ENCODE measurements around the gene CYP24A1.

CYP24A1 gene

DNA sequence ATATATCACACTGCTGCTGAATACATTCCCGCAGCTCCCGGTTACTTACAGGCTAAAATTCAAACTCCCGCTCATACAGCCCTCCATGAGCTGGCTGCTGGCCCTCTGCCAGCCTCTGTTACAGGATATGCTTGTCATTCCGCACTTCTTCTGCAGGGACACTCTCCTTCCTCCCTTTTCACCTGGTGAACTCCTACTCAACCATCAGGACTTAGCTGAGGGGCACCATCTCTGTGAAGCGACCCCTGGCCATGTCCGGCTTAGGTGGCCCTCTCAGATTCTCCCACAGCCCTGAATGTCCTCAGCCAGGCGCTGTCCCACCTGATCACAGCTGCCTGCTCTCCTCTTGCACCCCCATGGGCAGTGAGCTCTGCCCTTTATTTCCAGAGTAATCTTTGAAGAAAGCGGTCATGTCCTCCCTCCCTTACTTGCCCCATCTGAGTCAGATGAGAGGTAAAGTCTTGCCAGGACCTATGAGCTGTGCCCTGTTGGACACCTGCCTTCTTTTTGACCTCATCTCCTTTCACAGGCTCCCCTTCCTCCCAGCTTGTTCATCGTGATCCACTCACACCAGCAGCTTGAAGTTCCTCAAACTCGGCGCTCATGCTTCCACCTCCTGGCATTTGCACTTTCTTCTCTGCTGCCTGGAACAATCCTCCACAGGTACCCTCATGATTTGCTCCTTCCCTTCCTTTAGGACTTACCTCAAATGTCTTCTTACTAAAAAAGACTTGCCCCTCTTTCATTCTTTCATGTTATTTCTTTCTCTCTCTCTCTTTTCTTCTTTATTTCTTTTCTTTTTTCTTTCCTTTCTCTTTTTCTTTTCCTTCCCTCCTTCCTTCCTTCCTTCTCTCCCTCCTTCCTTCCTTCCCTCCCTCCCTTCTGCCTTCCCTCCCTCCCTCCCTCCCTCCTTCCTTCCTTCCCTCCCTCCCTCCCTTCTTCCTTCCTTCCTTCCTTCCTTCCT is 5.6 kb downstream of the CYP24A1 start:
- no peak overlapping the region for H3K27ac ChIP-seq
- TF ChIP-seq, protein P1, sequence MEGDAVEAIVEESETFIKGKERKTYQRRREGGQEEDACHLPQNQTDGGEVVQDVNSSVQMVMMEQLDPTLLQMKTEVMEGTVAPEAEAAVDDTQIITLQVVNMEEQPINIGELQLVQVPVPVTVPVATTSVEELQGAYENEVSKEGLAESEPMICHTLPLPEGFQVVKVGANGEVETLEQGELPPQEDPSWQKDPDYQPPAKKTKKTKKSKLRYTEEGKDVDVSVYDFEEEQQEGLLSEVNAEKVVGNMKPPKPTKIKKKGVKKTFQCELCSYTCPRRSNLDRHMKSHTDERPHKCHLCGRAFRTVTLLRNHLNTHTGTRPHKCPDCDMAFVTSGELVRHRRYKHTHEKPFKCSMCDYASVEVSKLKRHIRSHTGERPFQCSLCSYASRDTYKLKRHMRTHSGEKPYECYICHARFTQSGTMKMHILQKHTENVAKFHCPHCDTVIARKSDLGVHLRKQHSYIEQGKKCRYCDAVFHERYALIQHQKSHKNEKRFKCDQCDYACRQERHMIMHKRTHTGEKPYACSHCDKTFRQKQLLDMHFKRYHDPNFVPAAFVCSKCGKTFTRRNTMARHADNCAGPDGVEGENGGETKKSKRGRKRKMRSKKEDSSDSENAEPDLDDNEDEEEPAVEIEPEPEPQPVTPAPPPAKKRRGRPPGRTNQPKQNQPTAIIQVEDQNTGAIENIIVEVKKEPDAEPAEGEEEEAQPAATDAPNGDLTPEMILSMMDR (conservative IDR thresholded peaks at IDR 0.05), result no peak
- no peak for TF ChIP-seq ZFX (IDR thresholded peaks at IDR 0.05)

DNA sequence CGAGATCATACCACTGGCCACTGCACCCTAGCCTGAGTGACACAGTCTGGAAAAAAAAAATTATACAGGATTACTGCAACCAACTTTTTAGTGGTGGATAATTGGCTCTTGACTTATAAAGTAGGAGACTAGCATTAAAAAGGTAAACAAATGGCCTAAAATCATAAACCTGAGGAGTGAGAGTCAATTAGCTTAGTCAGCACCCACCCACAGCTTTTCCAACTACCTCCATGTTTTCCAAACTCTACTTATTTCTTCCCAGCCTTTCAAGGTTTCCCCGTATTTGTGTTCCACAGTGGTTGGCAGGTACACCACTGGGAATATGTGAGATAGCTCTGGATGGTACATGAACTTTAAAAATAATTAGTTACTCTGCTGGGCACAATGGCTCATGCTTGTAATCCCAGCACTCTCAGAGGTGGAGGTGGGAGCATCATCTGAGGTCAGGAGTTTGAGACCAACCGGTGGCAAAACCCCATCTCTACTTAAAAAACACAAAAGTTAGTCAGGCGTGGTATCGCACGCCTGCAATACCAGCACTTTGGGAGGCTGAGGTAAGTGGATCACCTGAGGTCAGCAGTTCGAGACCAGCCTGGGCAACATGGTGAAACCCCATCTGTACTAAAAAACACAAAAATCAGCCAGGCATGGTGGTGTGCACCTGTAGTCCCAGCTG is 6.7 kb downstream of the CYP24A1 start:
- H3K27ac ChIP-seq, result no peak overlapping the region
- TF ChIP-seq, protein P1 (conservative IDR thresholded peaks at IDR 0.05), result no peak
- no peak for TF ChIP-seq ZFX (IDR thresholded peaks at IDR 0.05)

DNA sequence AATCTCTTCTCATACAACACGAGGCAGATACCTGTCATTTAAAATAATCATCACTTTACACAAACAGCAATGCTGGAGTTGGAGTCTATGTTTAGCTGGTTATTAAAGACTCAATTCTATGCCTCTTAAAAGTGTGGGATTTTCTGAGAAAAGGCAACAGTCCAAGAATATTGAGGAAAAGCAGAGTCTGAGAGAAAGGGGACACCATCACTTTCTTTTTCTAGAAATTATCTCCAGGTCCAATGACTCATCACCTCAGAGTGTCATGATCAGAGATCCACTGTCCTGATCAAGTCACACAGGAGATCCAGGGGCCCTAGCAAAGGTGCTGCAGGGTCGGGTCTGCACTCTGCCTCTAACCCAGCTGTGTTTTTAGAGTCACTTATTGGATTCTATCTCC is 8.0 kb downstream of the CYP24A1 start:
- no peak overlapping the region for H3K27ac ChIP-seq
- no peak for TF ChIP-seq ZFX (IDR thresholded peaks at IDR 0.05)
- TF ChIP-seq, protein P1 (conservative IDR thresholded peaks at IDR 0.05), result no peak

GRCh38 chr20:54165014-54165413 is 8.8 kb downstream of the CYP24A1 start:
- no peak overlapping the region for H3K27ac ChIP-seq
- TF ChIP-seq, protein P1 (conservative IDR thresholded peaks at IDR 0.05), result no peak
- TF ChIP-seq ZFX (IDR thresholded peaks at IDR 0.05), result no peak

- TF ChIP-seq ZFX (IDR thresholded peaks at IDR 0.05), result no peak
- TF ChIP-seq, protein P1 (conservative IDR thresholded peaks at IDR 0.05), result no peak
- no peak overlapping the region for H3K27ac ChIP-seq
These were observed 10.4 kb downstream of the CYP24A1 start for GRCh38 chr20:54163402-54163801.

DNA sequence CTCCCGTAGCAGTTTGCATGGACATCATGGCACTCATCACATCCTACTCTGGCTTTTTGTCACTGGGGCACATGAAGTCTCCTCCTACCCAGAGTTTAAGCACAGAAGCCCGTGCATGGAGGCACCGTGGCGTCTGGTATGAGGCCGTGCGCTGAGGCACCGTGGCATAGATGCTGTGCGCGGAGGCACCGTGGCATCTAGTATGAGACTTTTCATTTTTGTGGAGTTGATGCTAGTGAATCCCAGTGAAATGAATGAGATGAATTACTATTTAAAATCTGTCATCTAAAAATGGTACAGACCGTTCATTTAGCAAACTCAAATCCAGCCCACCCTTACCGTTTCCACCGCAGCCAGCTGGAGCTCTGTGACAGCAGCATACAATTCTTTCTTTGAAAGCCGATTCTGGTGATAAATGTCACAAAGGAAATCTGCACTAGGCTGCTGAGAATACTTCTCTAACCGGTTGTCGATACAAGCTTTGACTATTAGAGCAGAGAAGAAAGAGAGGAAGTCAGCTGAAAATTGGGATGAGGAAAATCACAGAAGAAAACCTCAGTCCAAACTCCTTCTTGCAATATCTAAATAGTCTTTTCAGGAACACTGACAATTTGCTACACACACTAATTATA is 11.3 kb downstream of the CYP24A1 start:
- H3K27ac ChIP-seq, result no peak overlapping the region
- TF ChIP-seq ZFX (IDR thresholded peaks at IDR 0.05), result no peak
- TF ChIP-seq, protein P1 (conservative IDR thresholded peaks at IDR 0.05), result no peak

DNA sequence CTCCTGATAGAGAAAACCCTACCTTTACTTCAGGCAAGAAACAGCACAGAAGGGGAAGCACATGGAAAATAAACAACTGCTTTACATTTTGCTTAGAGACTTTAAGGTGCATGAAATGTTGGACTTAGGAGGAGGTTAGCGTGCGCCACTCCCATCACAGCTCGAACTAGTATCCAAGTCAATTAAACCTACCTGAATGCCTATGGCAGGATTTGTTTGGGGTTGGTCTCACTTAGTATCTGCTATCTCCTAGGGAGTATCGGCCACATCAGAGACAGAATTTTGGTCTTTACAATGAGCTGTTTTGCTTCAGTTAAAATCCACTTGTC is 12.0 kb downstream of the CYP24A1 start:
- TF ChIP-seq, protein P1 (conservative IDR thresholded peaks at IDR 0.05), result no peak
- TF ChIP-seq ZFX (IDR thresholded peaks at IDR 0.05), result no peak
- no peak overlapping the region for H3K27ac ChIP-seq
